SK-N-MC (cell line): ENCODE data around the gene MLPH.
"Not testable (repeated sequence)": the region's sequence is repeated elsewhere in the genome, so short reads cannot be mapped to it uniquely, and the experiment has no call there.

Experiments used
- EZH2 ChIP-seq: fragments of 200-600 bp; sonication (generic); IDR thresholded peaks from one replicate; pipeline ENCODE4 v1.6.1; 2017; ENCODE audit warnings: antibody characterized with exemption
- FOXP2 ChIP-seq: optimal IDR thresholded peaks from 2 replicates; pipeline ENCODE3; 2011; ENCODE audit warnings: mild to moderate bottlenecking, moderate library complexity; ENCODE audit not compliant: insufficient read depth; ENCODE audit errors: extremely low read length, control extremely low read depth
- POLR2AphosphoS5 ChIP-seq: IDR thresholded peaks from 2 replicates; pipeline ENCODE4 v1.6.1; 2012; ENCODE audit warnings: mild to moderate bottlenecking, low read depth, low read length, borderline replicate concordance

DNA sequence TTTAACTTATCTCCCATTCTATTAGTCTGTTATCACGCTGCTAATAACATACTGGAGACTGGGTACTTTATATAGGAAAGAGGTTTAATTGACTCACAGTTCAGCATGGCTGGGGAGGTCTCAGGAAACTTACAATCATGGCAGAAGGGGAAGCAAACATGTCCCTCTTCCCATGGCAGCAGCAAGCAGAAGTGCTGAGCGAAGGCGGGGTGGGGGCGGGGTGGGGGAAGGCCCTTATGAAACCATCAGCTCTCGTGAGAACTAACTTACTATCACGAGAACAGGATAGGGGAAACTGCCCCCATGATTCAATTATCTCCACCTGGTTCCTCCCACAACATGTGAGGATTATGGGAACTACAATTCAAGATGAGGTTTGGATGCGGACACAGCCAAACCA, 17.6 kb upstream of the MLPH start:
- TF ChIP-seq POLR2AphosphoS5, EZH2, FOXP2: not testable (repeated sequence)
